ENCODE data around the gene ROR2. TPM values are rescaled to one million over a fixed set of nuclear protein-coding genes. Genes with fewer than 3 reads are reported as not detected.
A peak's percentile ranks its signal among the peaks of the same experiment; 100 is the strongest.

Gene ROR2
- total and polyA plus RNA-seq, 2 of the 8 experiments (the other 6 are each of a cell fraction or from before 2014, with no cell fraction given): 2.7 to 4.3 TPM

DNA sequence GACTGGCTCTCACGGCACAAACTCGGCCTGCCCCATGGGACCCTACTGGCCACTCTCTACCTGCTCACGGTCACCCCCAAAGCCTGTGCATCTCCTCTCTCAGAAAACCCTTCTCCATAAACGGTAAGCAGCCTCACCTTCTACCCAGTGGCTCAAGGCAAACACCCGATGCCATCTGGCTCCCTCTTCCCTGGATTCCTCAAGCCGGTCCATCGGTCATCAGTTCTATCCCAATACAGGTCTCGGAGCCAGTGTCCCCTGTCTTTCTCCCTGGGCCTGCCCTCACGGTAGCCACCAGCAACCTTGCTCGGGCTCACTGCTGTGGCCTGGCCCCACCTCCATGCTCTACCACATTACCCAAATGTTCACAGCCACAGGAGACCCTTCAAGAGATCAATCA, 134.1 kb downstream of the ROR2 start:
- Histone ChIP-seq H3K27me3 (replicated peaks in 1 of 4; ENCODE audit: control insufficient read depth in 3 of 4, extremely low read depth in 1 of 4, insufficient read depth in 3 of 4, low read length in 3 of 4) (no peaks in the 10 kb centered on the region), H4K20me1 (replicated peaks in 1 of 2; ENCODE audit: control insufficient read depth in 1 of 2, insufficient read depth in 2 of 2, low read length in 2 of 2) (peaks cover 0 to 3% of the 10 kb centered on the region in 2 experiments), H3K36me3 (ENCODE audit: control insufficient read depth in 2 of 4, insufficient read depth in 4 of 4, low read length in 3 of 4) (no peaks in the 10 kb centered on the region), H3K56ac (replicated peaks; ENCODE audit: insufficient read length, low read depth, low read length) (no peak overlapping the region), H3K79me1 (ENCODE audit: low read depth, low read length) (no peaks in the 10 kb centered on the region; the same call in 1 of the 2 replicates), H3K9me3 (ENCODE audit: insufficient read depth in 2 of 2, low read depth in 1 of 2, low read length in 1 of 2) (no peaks in the 10 kb centered on the region), H2BK15ac (ENCODE audit: low read length) (no peak overlapping the region), H2BK12ac (ENCODE audit: low read depth, low read length) (no peak overlapping the region), H4K91ac (replicated peaks; ENCODE audit: insufficient read length, low read length) (no peak overlapping the region), H2AFZ (ENCODE audit: low read length) (no peak overlapping the region), H2AK5ac (ENCODE audit: low read depth, low read length) (no peak overlapping the region), H3K4me3 (ENCODE audit: extremely low read depth in 1 of 4, insufficient read depth in 2 of 4, low read depth in 3 of 4, low read length in 4 of 4) (no peak overlapping the region), H3K9ac (replicated peaks in 1 of 4; ENCODE audit: extremely low read depth in 1 of 4, low read depth in 3 of 4, low read length in 3 of 4) (no peak overlapping the region), H3K23ac (ENCODE audit: insufficient read length) (no peak overlapping the region), H3K79me2 (ENCODE audit: control insufficient read depth in 1 of 2, insufficient read depth in 2 of 2, low read length in 2 of 2) (no peaks in the 10 kb centered on the region; a peak in 1 of 4 replicates), H4K5ac (ENCODE audit: insufficient read length, low read depth, low read length) (no peak overlapping the region), H3K4ac (replicated peaks; ENCODE audit: insufficient read length, low read depth, low read length) (no peak overlapping the region), H2BK120ac (replicated peaks; ENCODE audit: low read depth, low read length) (no peak overlapping the region), H3K18ac (ENCODE audit: extremely low read depth, low read length) (peak overlapping the region; percentile 19; the same call in 1 of the 2 replicates), H3K4me1 (replicated peaks in 1 of 4; ENCODE audit: control insufficient read depth in 3 of 4, insufficient read depth in 4 of 4, low read length in 3 of 4) (peaks cover 5 to 10% (median 8%) of the 10 kb centered on the region in 4 experiments; a peak in 5 of 7 replicates), H3K23me2 (ENCODE audit: low read depth, low read length) (no peaks in the 10 kb centered on the region; the same call in 1 of the 2 replicates), H3K4me2 (ENCODE audit: insufficient read depth in 1 of 2, low read depth in 2 of 2, low read length in 2 of 2) (no peak overlapping the region), H3K27ac (ENCODE audit: low read depth, low read length) (no peak overlapping the region), H4K8ac (ENCODE audit: extremely low read depth, insufficient read depth, low read length) (peak overlapping the region; percentile 58; the same call in 1 of the 2 replicates), H2BK20ac (ENCODE audit: low read length) (no peak overlapping the region), H3K14ac (ENCODE audit: insufficient read length) (no peak overlapping the region), H2BK5ac (ENCODE audit: low read depth, low read length) (no peak overlapping the region)
- no peak for FAIRE-seq
- ChIA-PET POLR2A (ENCODE audit: partially characterized antibody) (interaction anchor here (0.6 kb wide), 1 partner anchor 26 kb away, joined by 3 read pairs; no protein-coding TSS in a partner anchor), CTCF (ENCODE audit: partially characterized antibody) (interaction anchor here (1.1 kb wide), 1 partner anchor 14 kb away, joined by 4 read pairs; no protein-coding TSS in a partner anchor)
- DNase-seq (ENCODE audit: low read depth in 1 of 2, low spot score in 2 of 2): no peak
- TF ChIP-seq EGR1 (IDR thresholded peaks at IDR 0.05; ENCODE audit: borderline replicate concordance, low read depth, low read length): no peak
- no peak for TF ChIP-seq SP4 (IDR thresholded peaks at IDR 0.05; ENCODE audit: low read length)
- TF ChIP-seq SIX5 (IDR thresholded peaks at IDR 0.05; ENCODE audit: low read depth, low read length): no peak
- no peak for TF ChIP-seq JUND (IDR thresholded peaks at IDR 0.05; ENCODE audit: low read length)
- TF ChIP-seq EZH2 (IDR thresholded peaks at IDR 0.05; ENCODE audit: low read depth, low read length, severe bottlenecking): no peak
- TF ChIP-seq, protein P1, sequence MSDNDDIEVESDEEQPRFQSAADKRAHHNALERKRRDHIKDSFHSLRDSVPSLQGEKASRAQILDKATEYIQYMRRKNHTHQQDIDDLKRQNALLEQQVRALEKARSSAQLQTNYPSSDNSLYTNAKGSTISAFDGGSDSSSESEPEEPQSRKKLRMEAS (IDR thresholded peaks at IDR 0.05): no peak
- no peak for TF ChIP-seq HDAC2 (IDR thresholded peaks at IDR 0.05; ENCODE audit: borderline replicate concordance in 1 of 2, low read depth in 2 of 2, low read length in 2 of 2)
- WGBS, 2 experiments (ENCODE audit: extremely low coverage in 1 of 2, insufficient coverage in 1 of 2, insufficient read length in 1 of 2, insufficient replicate concordance in 2 of 2, low coverage in 1 of 2, low lambda C conversion rate in 2 of 2, missing lambda C conversion rate in 1 of 2): 93% methylated on average over 10 of the region's 10 CpGs; no CpG with 5 or more reads in 1 of the 2 experiments

All from H1 (cell line).